ENCODE data around the gene PROM1.
A peak's percentile ranks its signal among the peaks of the same experiment; 100 is the strongest.

PROM1 gene

DNA sequence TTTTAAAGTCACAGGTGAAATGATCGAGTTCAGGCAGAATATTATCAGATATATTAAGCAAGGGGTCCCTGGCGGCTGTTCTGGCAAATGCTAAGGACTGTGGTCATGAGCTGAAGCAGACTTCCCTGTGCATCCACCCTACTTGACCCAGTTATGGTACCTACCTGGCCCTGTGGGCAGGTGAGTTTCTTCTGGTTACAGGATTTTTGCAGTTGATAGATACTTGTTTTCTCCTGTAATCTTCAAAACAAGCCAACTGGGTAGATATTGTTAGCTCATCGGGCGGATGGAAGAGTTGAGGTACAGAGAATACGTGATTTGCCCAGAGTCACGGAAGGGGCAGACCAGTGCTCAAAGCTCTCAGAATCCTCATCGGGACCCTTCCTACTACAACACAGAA, 18.5 kb upstream of the PROM1 start:
- H3K27me3 ChIP-seq (ENCODE audit: control insufficient read depth, insufficient read depth, low read length), result no peaks in the 10 kb centered on the region
- no peak overlapping the region for H3K9ac ChIP-seq (ENCODE audit: low read length)
- no peak overlapping the region for H3K27ac ChIP-seq (ENCODE audit: low read depth, low read length)
- no peaks in the 10 kb centered on the region for H3K4me1 ChIP-seq (ENCODE audit: control insufficient read depth, insufficient read depth, low read length)
- H3K4me3 ChIP-seq (ENCODE audit: low read length), result no peak overlapping the region
- H3K36me3 ChIP-seq (ENCODE audit: control insufficient read depth, insufficient read depth, low read length), result no peaks in the 10 kb centered on the region

DNA sequence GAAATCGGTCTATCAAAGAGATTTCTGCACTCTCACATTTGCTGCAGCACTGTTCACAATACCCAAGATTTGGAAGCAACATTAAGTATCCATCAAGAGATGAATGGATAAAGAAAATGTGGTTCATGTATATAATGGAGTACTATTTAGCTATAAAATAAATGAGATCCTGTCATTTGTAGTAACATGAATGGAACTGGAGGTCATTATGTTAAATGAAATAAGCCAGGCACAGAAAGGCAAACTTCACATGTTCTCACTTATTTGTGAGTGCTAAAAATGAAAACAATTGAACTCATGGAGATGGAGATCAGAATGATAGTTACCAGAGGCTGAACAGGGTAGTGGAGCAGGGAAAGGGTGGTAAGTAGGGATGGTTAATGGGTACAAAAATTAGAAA, 17.0 kb upstream of the PROM1 start:
- Histone ChIP-seq H3K4me1 (ENCODE audit: control insufficient read depth, insufficient read depth, low read length) (no peaks in the 10 kb centered on the region), H3K27me3 (ENCODE audit: control insufficient read depth, insufficient read depth, low read length) (no peaks in the 10 kb centered on the region), H3K9ac (ENCODE audit: low read length) (no peak overlapping the region), H3K27ac (ENCODE audit: low read depth, low read length) (no peak overlapping the region), H3K36me3 (ENCODE audit: control insufficient read depth, insufficient read depth, low read length) (no peaks in the 10 kb centered on the region), H3K4me3 (ENCODE audit: low read length) (no peak overlapping the region)

- Histone ChIP-seq H3K4me1 (ENCODE audit: control insufficient read depth, insufficient read depth, low read length) (no peaks in the 10 kb centered on the region), H3K36me3 (ENCODE audit: control insufficient read depth, insufficient read depth, low read length) (no peaks in the 10 kb centered on the region), H3K9ac (ENCODE audit: low read length) (no peak overlapping the region), H3K27me3 (ENCODE audit: control insufficient read depth, insufficient read depth, low read length) (no peaks in the 10 kb centered on the region), H3K4me3 (ENCODE audit: low read length) (no peak overlapping the region), H3K27ac (ENCODE audit: low read depth, low read length) (no peak overlapping the region)
These were observed 9.0 kb upstream of the PROM1 start for GRCh38 chr4:16092682-16093319.

DNA sequence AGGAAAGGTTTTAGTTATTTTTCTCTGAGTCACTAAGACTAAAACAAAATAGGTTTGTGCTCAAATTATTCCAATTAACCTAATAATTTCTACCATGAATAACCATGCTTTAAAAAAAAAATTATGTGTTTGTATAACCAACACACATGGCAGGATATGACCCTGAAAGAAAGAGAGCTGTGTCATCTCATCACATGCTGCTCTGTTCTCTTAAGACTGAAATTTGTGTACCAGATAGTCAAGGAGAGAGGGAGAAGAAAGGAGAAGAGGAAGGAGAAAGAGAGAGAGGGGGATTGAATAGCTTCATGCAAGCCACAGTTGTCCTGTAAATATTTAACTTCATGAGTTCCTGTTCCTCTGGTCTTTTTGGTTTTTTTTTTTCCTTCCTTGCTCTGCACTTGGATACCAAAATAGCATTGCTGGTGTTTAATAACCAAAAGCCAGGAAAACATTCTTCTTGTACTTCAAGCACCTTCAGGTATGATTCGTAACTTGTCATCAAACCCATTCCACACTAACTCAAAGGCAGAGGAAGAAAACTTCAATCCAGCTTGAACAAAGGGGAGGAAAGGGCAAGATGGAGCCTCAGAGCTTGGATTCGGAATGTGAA, 6.4 kb upstream of the PROM1 start:
- no peaks in the 10 kb centered on the region for H3K36me3 ChIP-seq (ENCODE audit: control insufficient read depth, insufficient read depth, low read length)
- H3K4me1 ChIP-seq (ENCODE audit: control insufficient read depth, insufficient read depth, low read length), result no peaks in the 10 kb centered on the region

DNA sequence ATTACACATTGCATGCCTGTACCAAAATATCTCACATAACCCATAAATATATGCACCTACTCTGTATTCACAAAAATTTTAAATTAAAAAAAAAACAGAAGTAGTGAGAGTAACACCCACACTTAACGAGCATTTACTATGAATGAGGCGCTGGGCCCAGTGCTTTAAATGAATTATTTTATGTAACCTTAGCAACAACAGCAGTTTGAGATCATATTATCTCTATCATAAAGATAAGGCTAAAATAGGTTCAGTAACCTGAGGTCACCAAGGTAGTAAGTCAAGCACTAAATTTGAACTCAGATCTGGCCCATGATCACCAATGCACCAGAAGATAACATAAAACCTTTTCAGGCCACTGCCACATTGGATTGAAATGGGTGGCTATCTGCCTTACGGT, 5.3 kb upstream of the PROM1 start:
- Histone ChIP-seq H3K4me3 (ENCODE audit: low read length) (no peak overlapping the region), H3K4me1 (ENCODE audit: control insufficient read depth, insufficient read depth, low read length) (no peaks in the 10 kb centered on the region), H3K27ac (ENCODE audit: low read depth, low read length) (no peak overlapping the region), H3K9ac (ENCODE audit: low read length) (no peak overlapping the region), H3K36me3 (ENCODE audit: control insufficient read depth, insufficient read depth, low read length) (no peaks in the 10 kb centered on the region), H3K27me3 (ENCODE audit: control insufficient read depth, insufficient read depth, low read length) (no peaks in the 10 kb centered on the region)

More for the DNA sequence above, 6.4 kb upstream of the PROM1 start:
- Histone ChIP-seq H3K27me3 (ENCODE audit: control insufficient read depth, insufficient read depth, low read length) (no peaks in the 10 kb centered on the region), H3K4me3 (ENCODE audit: low read length) (no peak overlapping the region), H3K27ac (ENCODE audit: low read depth, low read length) (no peak overlapping the region), H3K9ac (ENCODE audit: low read length) (no peak overlapping the region)

- no peak overlapping the region for H3K4me3 ChIP-seq (ENCODE audit: low read length)
These were observed 4.8 kb upstream of the PROM1 start for GRCh38 chr4:16088601-16089000.

DNA sequence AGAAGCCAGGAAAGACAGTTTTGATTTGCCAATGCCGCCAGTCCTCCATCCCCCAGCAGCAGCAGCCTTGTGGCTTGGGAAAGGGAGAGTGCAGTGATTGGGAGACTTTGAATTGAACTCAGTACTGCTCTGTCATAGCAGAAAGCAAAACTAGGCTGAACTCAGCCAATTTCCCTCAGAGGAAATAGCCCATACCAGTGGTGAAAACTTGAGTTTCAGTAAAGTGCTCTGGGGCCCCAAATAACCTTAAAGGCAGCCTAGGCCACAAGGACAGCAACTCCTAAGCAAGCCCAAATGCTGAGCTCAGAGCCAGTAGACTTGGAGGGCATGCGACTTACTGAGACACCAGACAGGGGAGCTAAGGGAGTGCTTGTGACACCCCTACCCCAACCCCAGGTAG, 2.0 kb upstream of the PROM1 start:
- H3K27ac ChIP-seq (ENCODE audit: low read depth, low read length), result no peak overlapping the region
- H3K4me1 ChIP-seq (ENCODE audit: control insufficient read depth, insufficient read depth, low read length), result peaks cover 4% of the 10 kb centered on the region
- no peaks in the 10 kb centered on the region for H3K36me3 ChIP-seq (ENCODE audit: control insufficient read depth, insufficient read depth, low read length)
- no peak overlapping the region for H3K9ac ChIP-seq (ENCODE audit: low read length)
- peaks cover 13% of the 10 kb centered on the region for H3K27me3 ChIP-seq (ENCODE audit: control insufficient read depth, insufficient read depth, low read length)
- H3K4me3 ChIP-seq (ENCODE audit: low read length), result no peak overlapping the region

More at GRCh38 chr4:16088601-16089000, 4.8 kb upstream of the PROM1 start:
- Histone ChIP-seq H3K4me1 (ENCODE audit: control insufficient read depth, insufficient read depth, low read length) (no peaks in the 10 kb centered on the region), H3K36me3 (ENCODE audit: control insufficient read depth, insufficient read depth, low read length) (no peaks in the 10 kb centered on the region), H3K9ac (ENCODE audit: low read length) (no peak overlapping the region), H3K27me3 (ENCODE audit: control insufficient read depth, insufficient read depth, low read length) (peaks cover 2% of the 10 kb centered on the region), H3K27ac (ENCODE audit: low read depth, low read length) (no peak overlapping the region)

GRCh38 chr4:16082426-16083240, 1.2 kb downstream of the PROM1 start:
- Histone ChIP-seq H3K27me3 (ENCODE audit: control insufficient read depth, insufficient read depth, low read length) (peaks cover 13% of the 10 kb centered on the region), H3K9ac (ENCODE audit: low read length) (no peak overlapping the region), H3K27ac (ENCODE audit: low read depth, low read length) (no peak overlapping the region), H3K4me1 (ENCODE audit: control insufficient read depth, insufficient read depth, low read length) (peaks cover 4% of the 10 kb centered on the region), H3K4me3 (ENCODE audit: low read length) (peak overlapping the region; percentile 83), H3K36me3 (ENCODE audit: control insufficient read depth, insufficient read depth, low read length) (no peaks in the 10 kb centered on the region)

- H3K36me3 ChIP-seq (ENCODE audit: control insufficient read depth, insufficient read depth, low read length), result no peaks in the 10 kb centered on the region
- H3K4me3 ChIP-seq (ENCODE audit: low read length), result peak overlapping the region; percentile 83
- no peak overlapping the region for H3K9ac ChIP-seq (ENCODE audit: low read length)
- peaks cover 4% of the 10 kb centered on the region for H3K4me1 ChIP-seq (ENCODE audit: control insufficient read depth, insufficient read depth, low read length)
- peaks cover 13% of the 10 kb centered on the region for H3K27me3 ChIP-seq (ENCODE audit: control insufficient read depth, insufficient read depth, low read length)
- no peak overlapping the region for H3K27ac ChIP-seq (ENCODE audit: low read depth, low read length)
These were observed 1.8 kb downstream of the PROM1 start for GRCh38 chr4:16082041-16082425.

DNA sequence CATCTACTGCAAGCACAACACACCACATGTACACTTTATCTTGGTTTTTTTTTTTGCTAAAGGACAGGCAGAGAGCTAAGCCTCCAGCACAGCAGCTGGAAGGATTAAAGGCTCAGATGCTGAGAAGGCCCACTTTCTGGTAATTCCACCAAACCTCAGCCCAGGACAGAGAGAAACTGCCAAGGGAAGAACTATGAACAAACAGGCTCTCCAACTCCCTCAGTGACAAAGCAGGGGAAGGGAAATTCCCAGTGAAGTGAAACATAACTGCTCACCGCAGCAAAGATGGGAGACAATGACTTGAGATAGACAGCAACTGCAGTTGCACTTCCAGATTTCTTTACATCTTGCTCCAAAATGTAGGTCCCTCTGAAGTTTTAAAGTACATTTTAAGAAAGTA, 4.8 kb downstream of the PROM1 start:
- Histone ChIP-seq H3K27me3 (ENCODE audit: control insufficient read depth, insufficient read depth, low read length) (peaks cover 13% of the 10 kb centered on the region), H3K9ac (ENCODE audit: low read length) (no peak overlapping the region), H3K4me1 (ENCODE audit: control insufficient read depth, insufficient read depth, low read length) (peaks cover 4% of the 10 kb centered on the region), H3K27ac (ENCODE audit: low read depth, low read length) (no peak overlapping the region), H3K4me3 (ENCODE audit: low read length) (no peak overlapping the region), H3K36me3 (ENCODE audit: control insufficient read depth, insufficient read depth, low read length) (no peaks in the 10 kb centered on the region)

DNA sequence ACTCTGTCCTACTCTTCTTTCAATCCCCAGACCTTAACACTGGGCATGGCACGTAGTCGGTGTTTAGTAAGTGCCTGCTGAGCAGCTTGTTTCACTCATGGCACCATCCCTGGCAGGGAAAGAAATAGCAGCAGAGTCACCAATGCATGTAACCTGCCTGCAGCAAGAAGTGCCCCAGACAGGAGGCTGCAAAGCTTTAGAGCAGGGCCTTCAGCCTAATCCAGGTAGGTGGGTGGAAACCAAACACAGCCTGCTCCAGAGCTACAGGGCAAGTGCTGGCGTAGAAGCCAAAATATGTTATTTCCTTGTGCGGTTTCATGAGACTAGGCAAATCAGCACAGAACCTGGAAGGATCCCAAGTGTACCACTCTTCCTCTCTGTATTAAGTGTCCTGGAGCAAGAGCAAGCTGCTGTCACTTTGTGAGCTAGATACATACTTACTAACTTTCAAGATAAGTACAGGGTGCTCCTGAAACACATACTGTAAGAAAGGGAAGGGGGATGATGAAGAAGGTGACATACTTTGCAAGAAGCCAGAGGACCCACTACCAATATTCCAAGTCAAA, 5.5 kb downstream of the PROM1 start:
- peaks cover 4% of the 10 kb centered on the region for H3K4me1 ChIP-seq (ENCODE audit: control insufficient read depth, insufficient read depth, low read length)
- H3K27ac ChIP-seq (ENCODE audit: low read depth, low read length), result no peak overlapping the region
- no peaks in the 10 kb centered on the region for H3K36me3 ChIP-seq (ENCODE audit: control insufficient read depth, insufficient read depth, low read length)
- H3K4me3 ChIP-seq (ENCODE audit: low read length), result no peak overlapping the region
- H3K9ac ChIP-seq (ENCODE audit: low read length), result no peak overlapping the region
- peaks cover 8% of the 10 kb centered on the region for H3K27me3 ChIP-seq (ENCODE audit: control insufficient read depth, insufficient read depth, low read length)

- no peak overlapping the region for H3K4me3 ChIP-seq (ENCODE audit: low read length)
- H3K27ac ChIP-seq (ENCODE audit: low read depth, low read length), result no peak overlapping the region
- no peaks in the 10 kb centered on the region for H3K36me3 ChIP-seq (ENCODE audit: control insufficient read depth, insufficient read depth, low read length)
- no peak overlapping the region for H3K9ac ChIP-seq (ENCODE audit: low read length)
- peaks cover 1% of the 10 kb centered on the region for H3K4me1 ChIP-seq (ENCODE audit: control insufficient read depth, insufficient read depth, low read length)
- peaks cover 3% of the 10 kb centered on the region for H3K27me3 ChIP-seq (ENCODE audit: control insufficient read depth, insufficient read depth, low read length)
These were observed 6.0 kb downstream of the PROM1 start for GRCh38 chr4:16077786-16078185.
